ENCODE data around the gene SP110.

GRCh38 chr2:230226051-230226551, 6.3 kb upstream of the SP110 start:
- TF ChIP-seq CTCF (IDR thresholded peaks at IDR 0.05) (no peak), POLR2A (IDR thresholded peaks at IDR 0.05) (no peak)
